HepG2 (cell line): ENCODE data around the gene FSHR.

Experiments
- TCF12 ChIP-seq, 2 experiments: fragments of 450-650 bp in 1 of 2; sonication (generic) in 1 of 2; formaldehyde crosslinking in 1 of 2; IDR thresholded peaks; 2 replicates each; pipeline versions ENCODE4 v1.6.1 to v1.8.0; 2017 to 2022; ENCODE audit warnings: antibody characterized with exemption in 1 of 2, mild to moderate bottlenecking in 1 of 2, missing genetic modification reagents in 1 of 2, moderate library complexity in 1 of 2
- TF ChIP-seq, protein P1 (sequence below): sonication (generic); formaldehyde crosslinking; IDR thresholded peaks from 2 replicates; pipeline ENCODE4 v1.5.0; 2020; ENCODE audit warnings: mild to moderate bottlenecking, missing genetic modification reagents, borderline replicate concordance
- TF ChIP-seq, protein P2 (sequence below): sonication (generic); formaldehyde crosslinking; IDR thresholded peaks from 2 replicates; pipeline ENCODE4 v1.4.0; 2020; ENCODE audit warnings: missing genetic modification reagents

DNA sequence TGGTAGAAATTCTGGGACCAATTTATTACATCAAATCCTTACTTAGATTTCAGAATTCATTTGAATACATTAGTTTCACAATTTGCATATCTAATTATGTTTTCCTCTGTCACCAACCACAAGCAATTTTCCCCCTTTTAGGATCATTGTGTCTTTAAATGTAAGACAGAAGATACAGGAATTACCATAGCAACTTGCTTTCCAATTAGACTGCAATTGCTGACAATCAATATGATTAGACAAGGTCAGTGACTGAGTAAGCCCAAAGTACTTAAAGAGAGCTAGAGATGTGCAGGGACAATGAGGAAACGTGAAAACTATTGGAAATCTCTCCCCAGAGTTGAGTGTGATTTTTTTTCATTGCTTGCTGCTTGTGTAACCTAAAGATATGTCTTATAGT, 121.4 kb downstream of the FSHR start:
- TF ChIP-seq TCF12 (IDR thresholded peaks at IDR 0.05) (no peak), TCF12 (CRISPR knock-in tag; IDR thresholded peaks at IDR 0.05) (no peak)
- TF ChIP-seq, protein P1, sequence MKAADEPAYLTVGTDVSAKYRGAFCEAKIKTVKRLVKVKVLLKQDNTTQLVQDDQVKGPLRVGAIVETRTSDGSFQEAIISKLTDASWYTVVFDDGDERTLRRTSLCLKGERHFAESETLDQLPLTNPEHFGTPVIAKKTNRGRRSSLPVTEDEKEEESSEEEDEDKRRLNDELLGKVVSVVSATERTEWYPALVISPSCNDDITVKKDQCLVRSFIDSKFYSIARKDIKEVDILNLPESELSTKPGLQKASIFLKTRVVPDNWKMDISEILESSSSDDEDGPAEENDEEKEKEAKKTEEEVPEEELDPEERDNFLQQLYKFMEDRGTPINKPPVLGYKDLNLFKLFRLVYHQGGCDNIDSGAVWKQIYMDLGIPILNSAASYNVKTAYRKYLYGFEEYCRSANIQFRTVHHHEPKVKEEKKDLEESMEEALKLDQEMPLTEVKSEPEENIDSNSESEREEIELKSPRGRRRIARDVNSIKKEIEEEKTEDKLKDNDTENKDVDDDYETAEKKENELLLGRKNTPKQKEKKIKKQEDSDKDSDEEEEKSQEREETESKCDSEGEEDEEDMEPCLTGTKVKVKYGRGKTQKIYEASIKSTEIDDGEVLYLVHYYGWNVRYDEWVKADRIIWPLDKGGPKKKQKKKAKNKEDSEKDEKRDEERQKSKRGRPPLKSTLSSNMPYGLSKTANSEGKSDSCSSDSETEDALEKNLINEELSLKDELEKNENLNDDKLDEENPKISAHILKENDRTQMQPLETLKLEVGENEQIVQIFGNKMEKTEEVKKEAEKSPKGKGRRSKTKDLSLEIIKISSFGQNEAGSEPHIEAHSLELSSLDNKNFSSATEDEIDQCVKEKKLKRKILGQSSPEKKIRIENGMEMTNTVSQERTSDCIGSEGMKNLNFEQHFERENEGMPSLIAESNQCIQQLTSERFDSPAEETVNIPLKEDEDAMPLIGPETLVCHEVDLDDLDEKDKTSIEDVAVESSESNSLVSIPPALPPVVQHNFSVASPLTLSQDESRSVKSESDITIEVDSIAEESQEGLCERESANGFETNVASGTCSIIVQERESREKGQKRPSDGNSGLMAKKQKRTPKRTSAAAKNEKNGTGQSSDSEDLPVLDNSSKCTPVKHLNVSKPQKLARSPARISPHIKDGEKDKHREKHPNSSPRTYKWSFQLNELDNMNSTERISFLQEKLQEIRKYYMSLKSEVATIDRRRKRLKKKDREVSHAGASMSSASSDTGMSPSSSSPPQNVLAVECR: no peak
- TF ChIP-seq, protein P2, sequence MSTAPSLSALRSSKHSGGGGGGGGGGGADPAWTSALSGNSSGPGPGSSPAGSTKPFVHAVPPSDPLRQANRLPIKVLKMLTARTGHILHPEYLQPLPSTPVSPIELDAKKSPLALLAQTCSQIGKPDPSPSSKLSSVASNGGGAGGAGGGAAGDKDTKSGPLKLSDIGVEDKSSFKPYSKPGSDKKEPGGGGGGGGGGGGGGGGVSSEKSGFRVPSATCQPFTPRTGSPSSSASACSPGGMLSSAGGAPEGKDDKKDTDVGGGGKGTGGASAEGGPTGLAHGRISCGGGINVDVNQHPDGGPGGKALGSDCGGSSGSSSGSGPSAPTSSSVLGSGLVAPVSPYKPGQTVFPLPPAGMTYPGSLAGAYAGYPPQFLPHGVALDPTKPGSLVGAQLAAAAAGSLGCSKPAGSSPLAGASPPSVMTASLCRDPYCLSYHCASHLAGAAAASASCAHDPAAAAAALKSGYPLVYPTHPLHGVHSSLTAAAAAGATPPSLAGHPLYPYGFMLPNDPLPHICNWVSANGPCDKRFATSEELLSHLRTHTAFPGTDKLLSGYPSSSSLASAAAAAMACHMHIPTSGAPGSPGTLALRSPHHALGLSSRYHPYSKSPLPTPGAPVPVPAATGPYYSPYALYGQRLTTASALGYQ (CRISPR knock-in tag): no peak
